ENCODE data around the gene C14orf132.

Gene C14orf132

GRCh38 chr14:96097752-96098151 is 58.6 kb downstream of the C14orf132 start:
- no peak for DNase-seq (ENCODE audit: low read depth, low spot score)

GRCh38 chr14:96098309-96098998 is 59.3 kb downstream of the C14orf132 start:
- DNase-seq (ENCODE audit: low read depth, low spot score) = peak; percentile 73

GRCh38 chr14:96098999-96099335 is 59.8 kb downstream of the C14orf132 start:
- DNase-seq (ENCODE audit: low read depth, low spot score) = no peak

DNA sequence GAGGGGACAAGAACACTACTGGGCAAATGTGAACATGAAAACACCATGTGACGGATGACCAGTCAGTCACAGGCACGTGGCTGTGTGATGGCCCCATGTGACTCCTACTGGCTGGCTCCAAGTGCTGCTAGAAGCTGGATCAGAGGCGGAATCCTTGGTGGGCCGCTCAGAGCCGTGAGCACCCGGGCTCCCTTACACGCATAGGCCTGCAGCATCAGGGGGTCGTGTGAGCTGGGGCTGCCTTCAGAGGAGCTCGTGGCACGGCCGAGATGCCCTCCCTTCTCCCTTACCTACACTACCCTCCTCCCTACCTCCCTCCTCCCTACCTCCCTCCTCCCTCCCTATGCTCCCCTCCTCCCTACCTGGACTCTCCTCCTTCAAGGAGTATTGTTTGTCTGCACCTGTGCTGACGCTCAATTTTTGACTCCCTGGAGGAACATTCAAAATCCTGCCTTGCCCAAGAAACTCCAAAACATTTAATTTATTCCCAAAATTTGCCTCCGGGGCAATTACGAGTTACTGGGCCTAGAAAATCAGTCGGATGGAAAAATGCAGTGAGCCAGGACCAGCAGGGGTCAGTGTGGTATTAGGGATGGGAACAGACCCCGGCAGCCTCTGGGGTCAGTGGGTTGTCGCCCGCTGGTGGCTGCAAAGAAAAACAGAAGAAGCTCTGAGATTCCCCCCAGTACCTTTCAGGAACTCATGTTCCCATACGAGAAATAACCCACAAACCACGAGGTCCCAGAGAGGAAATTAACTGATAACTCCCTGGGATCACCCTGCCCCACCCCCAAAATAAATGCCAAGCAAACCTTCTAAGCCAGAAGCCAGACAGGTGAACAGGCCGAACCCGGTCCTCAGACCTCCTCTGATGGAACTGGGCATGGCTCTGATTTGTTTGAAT is 61.3 kb downstream of the C14orf132 start:
- DNase-seq (ENCODE audit: low read depth, low spot score) = peak; percentile 85

DNA sequence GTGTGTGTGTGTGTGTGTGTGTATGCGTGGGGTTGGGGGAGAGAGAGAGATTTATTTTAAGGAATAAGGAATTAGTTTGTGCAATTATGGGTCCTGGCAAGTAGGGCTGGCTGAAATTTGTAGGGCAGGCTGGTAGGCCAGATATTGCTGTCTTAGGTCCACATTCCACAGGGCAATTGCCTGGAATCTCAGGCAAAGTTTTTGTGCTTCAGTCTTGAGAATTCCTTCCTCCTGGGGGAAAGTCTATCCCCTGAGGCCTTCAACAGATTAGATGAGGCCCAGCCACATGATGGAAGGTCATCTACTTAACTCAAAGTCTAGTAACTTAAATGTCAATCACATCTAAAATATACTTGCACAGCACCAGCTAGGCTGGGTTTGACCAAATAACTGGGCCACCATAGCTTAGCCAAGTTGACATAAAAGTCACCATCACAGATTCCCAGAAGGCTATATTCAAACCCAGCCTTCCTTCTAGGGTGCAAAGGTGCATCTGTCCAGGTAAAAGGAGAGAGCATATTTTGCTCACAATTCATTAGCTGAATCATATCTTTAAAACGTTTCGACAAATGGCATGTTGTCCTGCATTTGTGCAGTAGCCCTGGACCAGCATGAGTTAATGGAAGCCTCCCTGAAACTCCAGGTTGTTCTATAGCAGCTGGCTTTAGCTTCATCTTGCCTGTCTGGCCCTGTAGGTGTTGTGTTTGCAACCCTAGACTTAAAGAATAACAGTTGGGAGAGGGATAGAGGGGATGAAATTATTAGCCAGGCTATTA is 63.1 kb downstream of the C14orf132 start:
- DNase-seq (ENCODE audit: low read depth, low spot score) = no peak

DNA sequence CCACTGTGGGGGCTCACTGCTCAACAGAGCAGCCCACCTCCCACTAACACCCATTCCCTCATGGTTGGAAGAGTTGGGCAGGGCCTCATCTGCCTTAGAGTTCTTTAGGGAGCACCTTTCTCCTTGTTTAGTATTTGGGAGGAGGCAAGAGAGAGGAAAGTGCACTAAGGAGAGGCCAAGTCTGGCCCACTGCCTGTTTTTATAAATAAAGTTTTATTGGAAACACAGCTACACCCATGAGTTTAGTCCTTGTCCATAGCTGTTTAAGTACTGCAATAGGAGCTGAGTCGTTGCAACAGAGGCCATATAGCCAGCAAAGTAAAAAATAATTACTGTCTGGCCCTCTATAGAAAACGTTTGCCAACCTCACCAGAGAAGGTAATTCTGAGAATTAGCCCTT is 63.9 kb downstream of the C14orf132 start:
- no peak for DNase-seq (ENCODE audit: low read depth, low spot score)

- no peak for DNase-seq (ENCODE audit: low read depth, low spot score)
Observed at GRCh38 chr14:96103560-96104460, 64.6 kb downstream of the C14orf132 start.

DNA sequence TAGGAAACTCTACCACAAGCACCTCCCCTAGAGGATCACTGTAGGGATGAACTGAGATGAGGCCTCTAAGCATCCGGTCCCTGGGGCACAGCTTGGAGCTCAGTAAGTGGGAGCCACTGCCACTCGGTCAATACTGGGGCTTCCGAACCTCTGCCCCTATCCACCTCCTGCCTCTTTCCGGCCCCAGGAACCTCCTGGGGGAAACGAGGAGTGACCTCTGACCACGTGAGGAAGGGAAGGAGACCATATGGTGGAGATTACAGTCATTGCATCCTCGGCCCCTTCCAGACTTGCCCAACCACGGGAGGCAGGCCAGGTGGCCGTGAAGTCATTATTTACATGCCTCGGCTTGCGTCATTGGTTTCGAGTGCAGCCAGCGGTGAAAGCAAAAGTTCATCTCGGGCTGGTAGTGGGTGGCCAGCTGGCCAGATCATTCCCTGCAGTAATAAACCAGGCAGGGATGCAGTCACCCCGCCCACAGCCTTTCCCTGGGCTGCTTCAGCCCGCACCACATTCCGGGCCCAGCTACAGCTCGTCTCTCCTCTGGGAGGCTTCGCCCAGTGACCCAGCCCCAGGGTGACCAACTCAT is 65.4 kb downstream of the C14orf132 start:
- DNase-seq (ENCODE audit: low read depth, low spot score) = no peak

DNA sequence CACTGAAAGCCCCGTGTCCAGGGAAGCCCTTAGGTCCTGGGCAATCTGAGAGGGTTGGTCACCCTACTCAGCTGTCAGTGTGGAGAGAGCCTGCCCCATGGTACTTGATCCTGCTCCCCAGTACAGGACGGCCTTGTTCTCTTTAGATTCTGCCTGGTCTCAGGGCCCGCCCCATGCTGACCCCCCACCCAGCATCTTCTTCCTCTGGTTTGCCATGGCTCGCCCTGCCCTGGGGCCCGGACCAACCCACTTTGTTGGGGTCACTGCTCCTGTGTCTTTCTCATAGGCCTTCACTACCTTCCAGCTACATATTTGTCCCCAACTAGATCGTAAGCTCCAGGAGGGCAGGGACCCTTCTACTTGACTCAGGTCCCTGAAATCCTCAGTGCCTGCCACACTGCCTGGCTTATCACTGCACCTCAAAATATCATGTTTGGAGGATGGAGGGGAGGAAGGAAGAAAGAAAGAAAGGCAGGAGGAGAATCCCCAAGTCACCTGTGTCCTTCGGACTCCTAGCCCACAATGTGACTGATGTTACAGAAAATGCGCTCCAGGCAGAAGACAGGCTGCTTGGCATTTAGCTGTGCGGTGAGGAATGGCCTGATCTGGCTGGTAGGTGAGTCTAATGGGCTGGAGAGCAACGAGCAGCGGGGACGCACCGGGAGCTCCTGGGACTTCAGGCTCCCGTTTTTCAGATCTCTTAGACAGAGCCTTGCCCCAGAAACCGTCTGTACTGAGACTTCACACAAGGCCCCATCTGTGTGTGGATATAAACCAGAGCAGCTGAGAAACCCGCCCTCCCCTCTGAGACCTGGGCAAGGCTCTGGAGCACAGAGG is 66.1 kb downstream of the C14orf132 start:
- DNase-seq (ENCODE audit: low read depth, low spot score) = no peak

- DNase-seq (ENCODE audit: low read depth, low spot score) = no peak
Observed at GRCh38 chr14:96105926-96106441, 66.8 kb downstream of the C14orf132 start.

GRCh38 chr14:96106891-96107290 is 67.7 kb downstream of the C14orf132 start:
- no peak for DNase-seq (ENCODE audit: low read depth, low spot score)

GRCh38 chr14:96108061-96108795 is 69.1 kb downstream of the C14orf132 start:
- no peak for DNase-seq (ENCODE audit: low read depth, low spot score)

GRCh38 chr14:96108911-96109310 is 69.7 kb downstream of the C14orf132 start:
- no peak for DNase-seq (ENCODE audit: low read depth, low spot score)

DNA sequence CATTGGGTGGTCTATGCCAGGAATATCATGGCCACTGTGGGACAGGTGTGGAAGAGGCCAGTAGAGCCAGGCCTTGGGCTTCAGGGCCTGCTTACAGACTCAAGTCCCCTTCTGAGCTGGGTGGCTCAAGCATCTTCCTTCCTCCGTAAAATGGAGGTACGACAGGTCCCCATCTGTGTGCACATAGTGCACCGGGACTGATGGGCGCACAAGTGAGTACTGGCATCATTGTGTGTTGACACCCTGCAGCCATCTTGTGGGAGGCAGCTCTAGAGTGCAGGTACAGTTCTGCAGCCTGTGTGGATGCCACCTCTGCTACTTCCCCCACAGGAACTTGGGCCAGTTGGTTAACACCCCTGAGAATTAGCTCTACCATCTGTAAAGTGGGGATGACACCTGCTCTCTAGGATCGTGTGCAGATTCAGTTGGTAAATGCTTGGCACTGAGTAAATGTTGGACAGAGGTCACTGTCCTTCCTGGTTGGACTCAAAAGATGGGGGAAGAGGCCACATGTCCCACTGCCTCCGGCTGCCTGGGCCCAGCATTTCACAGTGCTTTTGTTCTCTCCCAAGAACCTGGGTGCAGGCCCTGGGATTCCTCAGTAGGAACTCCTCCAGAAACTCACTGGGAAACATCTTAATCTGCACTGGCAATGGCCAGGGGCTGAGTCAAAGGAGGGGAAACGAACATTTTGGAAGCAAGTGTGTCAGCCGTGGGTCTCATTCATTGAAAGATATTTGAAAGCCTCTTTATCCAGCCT is 70.6 kb downstream of the C14orf132 start:
- DNase-seq (ENCODE audit: low read depth, low spot score) = no peak

- no peak for DNase-seq (ENCODE audit: low read depth, low spot score)
Observed at GRCh38 chr14:96112032-96112431, 72.9 kb downstream of the C14orf132 start.

- DNase-seq (ENCODE audit: low read depth, low spot score) = no peak
Observed at GRCh38 chr14:96114002-96114401, 74.8 kb downstream of the C14orf132 start.

DNA sequence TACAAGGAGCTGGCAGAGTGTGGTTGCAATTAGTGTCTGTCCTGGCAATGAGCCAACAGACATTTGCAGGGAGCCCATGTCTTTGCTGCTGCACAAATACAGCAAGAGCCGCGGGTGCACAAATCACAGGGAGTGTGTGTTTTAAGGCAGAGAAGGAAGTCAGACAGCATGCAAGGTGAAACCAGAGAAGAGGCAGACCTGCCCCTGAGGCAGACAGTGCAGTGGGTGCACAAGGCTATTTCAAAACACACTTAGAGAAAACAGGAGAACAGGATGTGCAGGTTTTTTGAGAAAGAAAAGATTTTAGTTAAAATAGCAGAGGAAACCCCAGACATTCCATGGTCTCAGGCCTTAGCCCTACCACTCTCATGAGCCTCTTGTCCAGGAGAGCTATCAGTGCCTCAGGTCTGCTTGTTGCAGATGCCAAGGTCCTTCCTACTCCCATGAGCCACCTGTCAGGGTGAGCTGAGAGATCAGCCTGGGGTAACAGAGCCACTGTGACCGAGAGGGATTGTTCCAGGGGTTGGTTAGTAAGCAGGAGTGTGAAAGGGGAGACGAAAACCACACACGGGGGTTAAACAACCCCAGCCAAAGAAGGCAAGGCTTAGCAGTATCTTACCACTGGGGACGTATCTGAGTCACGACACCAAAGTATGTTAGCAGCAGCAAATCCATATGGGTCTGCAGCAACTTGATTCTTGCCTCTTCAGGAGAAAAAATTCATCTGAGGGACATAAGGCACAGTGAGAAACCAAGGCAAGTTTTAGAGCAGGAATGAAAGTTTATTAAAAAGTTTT is 78.1 kb downstream of the C14orf132 start:
- DNase-seq (ENCODE audit: low read depth, low spot score) = no peak

Data from astrocyte of the hippocampus (primary cell).